ENCODE measurements around the gene PCNA.

- TF ChIP-seq POLR2A (IDR thresholded peaks at IDR 0.05), result no peak
- TF ChIP-seq, protein P1, sequence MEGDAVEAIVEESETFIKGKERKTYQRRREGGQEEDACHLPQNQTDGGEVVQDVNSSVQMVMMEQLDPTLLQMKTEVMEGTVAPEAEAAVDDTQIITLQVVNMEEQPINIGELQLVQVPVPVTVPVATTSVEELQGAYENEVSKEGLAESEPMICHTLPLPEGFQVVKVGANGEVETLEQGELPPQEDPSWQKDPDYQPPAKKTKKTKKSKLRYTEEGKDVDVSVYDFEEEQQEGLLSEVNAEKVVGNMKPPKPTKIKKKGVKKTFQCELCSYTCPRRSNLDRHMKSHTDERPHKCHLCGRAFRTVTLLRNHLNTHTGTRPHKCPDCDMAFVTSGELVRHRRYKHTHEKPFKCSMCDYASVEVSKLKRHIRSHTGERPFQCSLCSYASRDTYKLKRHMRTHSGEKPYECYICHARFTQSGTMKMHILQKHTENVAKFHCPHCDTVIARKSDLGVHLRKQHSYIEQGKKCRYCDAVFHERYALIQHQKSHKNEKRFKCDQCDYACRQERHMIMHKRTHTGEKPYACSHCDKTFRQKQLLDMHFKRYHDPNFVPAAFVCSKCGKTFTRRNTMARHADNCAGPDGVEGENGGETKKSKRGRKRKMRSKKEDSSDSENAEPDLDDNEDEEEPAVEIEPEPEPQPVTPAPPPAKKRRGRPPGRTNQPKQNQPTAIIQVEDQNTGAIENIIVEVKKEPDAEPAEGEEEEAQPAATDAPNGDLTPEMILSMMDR (IDR thresholded peaks at IDR 0.05), result no peak
- TF ChIP-seq EP300 (IDR thresholded peaks at IDR 0.05), result no peak
- TF ChIP-seq POLR2AphosphoS5 (IDR thresholded peaks at IDR 0.05), result no peak
Observed at GRCh38 chr20:5109276-5109675, 10.5 kb downstream of the PCNA start.
